GM18519 (cell line): ENCODE results near the gene TMC5.
A peak's percentile ranks its signal among the peaks of the same experiment; 100 is the strongest.

Experiments
- ATAC-seq: cut with Tn5 transposase; IDR thresholded peaks from one replicate; pipeline ENCODE4 v1.9.1; 2021; ENCODE audit warnings: mild to moderate bottlenecking, moderate library complexity; ENCODE audit not compliant: unreplicated experiment, low FRiP score

Gene TMC5

GRCh38 chr16:19503461-19504075, 85.9 kb downstream of the TMC5 start:
- ATAC-seq, result no peak

- ATAC-seq, result no peak
Observed at GRCh38 chr16:19505600-19506303, 88.1 kb downstream of the TMC5 start.

GRCh38 chr16:19506965-19507364, 89.3 kb downstream of the TMC5 start:
- no peak for ATAC-seq

- no peak for ATAC-seq
Observed at GRCh38 chr16:19507867-19508266, 90.2 kb downstream of the TMC5 start.

GRCh38 chr16:19512297-19512696, 94.6 kb downstream of the TMC5 start:
- no peak for ATAC-seq

- ATAC-seq, result no peak
Observed at GRCh38 chr16:19513377-19514053, 95.8 kb downstream of the TMC5 start.

GRCh38 chr16:19515757-19516156, 98.1 kb downstream of the TMC5 start:
- no peak for ATAC-seq

- ATAC-seq, result no peak
Observed at GRCh38 chr16:19517424-19518089, 99.9 kb downstream of the TMC5 start.

- no peak for ATAC-seq
Observed at GRCh38 chr16:19518388-19518787, 100.7 kb downstream of the TMC5 start.

- ATAC-seq, result no peak
Observed at GRCh38 chr16:19520861-19521331, 103.2 kb downstream of the TMC5 start.

GRCh38 chr16:19521471-19522396, 104.1 kb downstream of the TMC5 start, which contains the start of gene GDE1:
GDE1 (minus strand) TSS chr16:19522098; CDS start chr16:19521964, 134 bp downstream.
- peak; percentile 62 for ATAC-seq

GRCh38 chr16:19522397-19522732, 104.7 kb downstream of the TMC5 start:
- no peak for ATAC-seq

GRCh38 chr16:19522760-19523159, 105.1 kb downstream of the TMC5 start:
- no peak for ATAC-seq

GRCh38 chr16:19523184-19523558, 105.5 kb downstream of the TMC5 start:
- ATAC-seq, result no peak

- ATAC-seq, result peak; percentile 58
Observed at GRCh38 chr16:19523559-19524355, 106.1 kb downstream of the TMC5 start, which contains the start of gene CCP110. CCP110 (plus strand) TSS chr16:19523942; CDS start chr16:19527882, 3,940 bp downstream.

GRCh38 chr16:19524356-19524615, 106.6 kb downstream of the TMC5 start:
- ATAC-seq, result no peak

- no peak for ATAC-seq
Observed at GRCh38 chr16:19524616-19525384, 107.1 kb downstream of the TMC5 start.

- ATAC-seq, result no peak
Observed at GRCh38 chr16:19525385-19525723, 107.7 kb downstream of the TMC5 start.

GRCh38 chr16:19527161-19527560, 109.5 kb downstream of the TMC5 start:
- no peak for ATAC-seq
